Endothelial cell of umbilical vein (primary cell): ENCODE measurements around the gene PAX5. TPM values are rescaled to one million over a fixed set of nuclear protein-coding genes. Genes with fewer than 3 reads are reported as not detected.

Experiments used
- BruUV-seq: library from RNA; stranded (reverse); fragments of 400-500 nt; replicated peaks from 2 replicates; lab custom pipeline; 2021; lab: Mats Ljungman, UMichigan
- CTCF ChIA-PET: fragments of 300-600, 350-600 bp; sonication (Branson Sonifier 250); formaldehyde crosslinking; loops from one replicate; lab custom pipeline; 2021; ENCODE audit warnings: antibody characterized with exemption, inconsistent platforms; lab: Charles Lee
- POLR2A ChIA-PET: fragments of 300-600, 350-600 bp; sonication (Branson Sonifier 250); formaldehyde crosslinking; loops from one replicate; lab custom pipeline; 2021; ENCODE audit warnings: antibody characterized with exemption, inconsistent platforms; lab: Charles Lee
- DNase-seq: peaks from one replicate; pipeline ENCODE4 v3.0.0-alpha.2; 2011; ENCODE audit warnings: low read depth, low spot score
- FAIRE-seq: peaks from 2 replicates; lab custom pipeline; 2011; peaks lifted over from hg19 to GRCh38; lab: Jason Lieb, UNC
- H2AFZ ChIP-seq: 2 replicates; pipeline ENCODE4 v1.6.0; 2012; ENCODE audit warnings: low read depth, low read length, control low read depth, inconsistent platforms
- H3K27ac ChIP-seq: 2 replicates; pipeline ENCODE4 v1.5.1; 2011; ENCODE audit warnings: low read depth, mild to moderate bottlenecking, control low read depth, low read length, moderate library complexity; ENCODE audit not compliant: insufficient read depth
- H3K27me3 ChIP-seq, 2 experiments: 2 replicates each; pipeline versions ENCODE4 v1.6.0 to v1.6.1; 2011; ENCODE audit warnings: low read length in 2 of 2, mixed read lengths in 1 of 2; ENCODE audit not compliant: control insufficient read depth in 2 of 2, insufficient read depth in 2 of 2
- H3K36me3 ChIP-seq, 2 experiments: 2 replicates in 1 of 2; 3 replicates in 1 of 2; pipeline ENCODE4 v1.5.1; 2011; ENCODE audit warnings: low read length in 2 of 2, mild to moderate bottlenecking in 1 of 2, moderate library complexity in 1 of 2; ENCODE audit not compliant: control insufficient read depth in 2 of 2, insufficient read depth in 2 of 2; ENCODE audit errors: extremely low read depth in 1 of 2
- H3K4me1 ChIP-seq: 3 replicates; pipeline ENCODE4 v1.5.1; 2011; ENCODE audit warnings: mild to moderate bottlenecking, low read length; ENCODE audit not compliant: control insufficient read depth, insufficient read depth; ENCODE audit errors: extremely low read depth
- H3K4me2 ChIP-seq: 2 replicates; pipeline ENCODE4 v1.6.1; 2011; ENCODE audit warnings: low read length, control low read depth, mixed read lengths; ENCODE audit not compliant: insufficient read depth
- H3K4me3 ChIP-seq, 3 experiments: fragments of 200-600 bp in 1 of 3; sonication (generic), shearing (Covaris generic) in 1 of 3; replicated peaks in 1 of 3; 2 replicates each; pipeline ENCODE4 v1.5.1; 2011 to 2016; ENCODE audit warnings: control low read depth in 3 of 3, low read length in 3 of 3, mild to moderate bottlenecking in 2 of 3, inconsistent platforms in 1 of 3, low read depth in 1 of 3, moderate library complexity in 1 of 3; ENCODE audit not compliant: insufficient read depth in 1 of 3
- H3K79me2 ChIP-seq: 2 replicates; pipeline ENCODE4 v1.6.0; 2012; ENCODE audit warnings: low read length, inconsistent platforms; ENCODE audit not compliant: control insufficient read depth, insufficient read depth
- H3K9ac ChIP-seq: replicated peaks from 2 replicates; pipeline ENCODE3; 2011; ENCODE audit warnings: low read length, control low read depth; ENCODE audit not compliant: insufficient read depth; ENCODE audit errors: extremely low read depth
- H3K9me1 ChIP-seq: replicated peaks from 3 replicates; pipeline ENCODE4 v1.6.0; 2011; ENCODE audit warnings: mild to moderate bottlenecking, low read length; ENCODE audit not compliant: control insufficient read depth, insufficient read depth; ENCODE audit errors: extremely low read depth
- H3K9me3 ChIP-seq: replicated peaks from 2 replicates; pipeline ENCODE4 v1.5.1; 2012; ENCODE audit warnings: low read length, inconsistent platforms; ENCODE audit not compliant: control insufficient read depth, insufficient read depth
- H4K20me1 ChIP-seq: replicated peaks from 2 replicates; pipeline ENCODE3; 2011; ENCODE audit warnings: mild to moderate bottlenecking, low read length; ENCODE audit not compliant: control insufficient read depth, insufficient read depth; ENCODE audit errors: extremely low read depth
- EZH2 ChIP-seq: IDR thresholded peaks from 2 replicates; pipeline ENCODE4 v1.6.1; 2012; ENCODE audit warnings: borderline replicate concordance, low read depth, mild to moderate bottlenecking, moderate library complexity, low read length, inconsistent platforms; ENCODE audit not compliant: severe bottlenecking
- FOS ChIP-seq: IDR thresholded peaks from 2 replicates; pipeline ENCODE4 v1.6.1; 2011; ENCODE audit warnings: mild to moderate bottlenecking, low read length, moderate library complexity, borderline replicate concordance; ENCODE audit not compliant: insufficient read depth
- GATA2 ChIP-seq: IDR thresholded peaks from 2 replicates; pipeline ENCODE4 v1.7.0; 2011; ENCODE audit warnings: low read depth, mild to moderate bottlenecking, moderate library complexity, mixed read lengths, low read length; ENCODE audit not compliant: insufficient read length, insufficient read depth
- JUN ChIP-seq: IDR thresholded peaks from 2 replicates; pipeline ENCODE4 v1.6.1; 2011; ENCODE audit warnings: borderline replicate concordance, low read depth; ENCODE audit not compliant: insufficient read length, insufficient read depth
- POLR2AphosphoS5 ChIP-seq: IDR thresholded peaks from 2 replicates; pipeline ENCODE4 v1.6.1; 2012; ENCODE audit warnings: low read depth, mild to moderate bottlenecking, control low read depth, low read length, moderate library complexity; ENCODE audit not compliant: insufficient read depth
- dilution Hi-C: fragments of 300-500 bp; cut with MboI; formaldehyde crosslinking; loops from one replicate; pipeline ENCODE4 v1.15.0; 2019; ENCODE audit warnings: low sequenced_read_pairs; ENCODE audit not compliant: extremely low pct_ligation_motif_present
- intact Hi-C: fragments of 100-400 bp; cut with micrococcal nuclease; formaldehyde crosslinking; loops from one replicate; pipeline ENCODE4 v1.10.0; 2022
- polyA plus RNA-seq, 4 experiments: library from polyadenylated mRNA; depleted of rRNA in 3 of 4; stranded (reverse) in 3 of 4; unstranded in 1 of 4; fragments of >200 nt; gene quantifications; 2 replicates each; pipeline versions ENCODE4 v1.2.1 to v1.2.3, GENCODE V29; 2011 to 2012; ENCODE audit warnings: missing spikeins in 1 of 4
- total RNA-seq: library from RNA; stranded (reverse); gene quantifications from 2 replicates; pipeline ENCODE4 v1.2.3, GENCODE V29; 2021
- TF ChIP-seq, protein P1 (sequence below), 2 donors: IDR thresholded peaks; 1 replicate in 1 of 2; 2 replicates in 1 of 2; pipeline ENCODE4 v1.5.1; 2011; ENCODE audit warnings: low read length in 2 of 2, mild to moderate bottlenecking in 2 of 2, moderate library complexity in 2 of 2, control low read depth in 1 of 2, inconsistent platforms in 1 of 2, low read depth in 1 of 2; ENCODE audit not compliant: insufficient read depth in 1 of 2; ENCODE audit errors: extremely low read depth in 1 of 2

PAX5 gene
- total and polyA plus RNA-seq, 2 donors (not counting 3 experiments of a cell fraction or from before 2014, with no cell fraction given), result not detected

DNA sequence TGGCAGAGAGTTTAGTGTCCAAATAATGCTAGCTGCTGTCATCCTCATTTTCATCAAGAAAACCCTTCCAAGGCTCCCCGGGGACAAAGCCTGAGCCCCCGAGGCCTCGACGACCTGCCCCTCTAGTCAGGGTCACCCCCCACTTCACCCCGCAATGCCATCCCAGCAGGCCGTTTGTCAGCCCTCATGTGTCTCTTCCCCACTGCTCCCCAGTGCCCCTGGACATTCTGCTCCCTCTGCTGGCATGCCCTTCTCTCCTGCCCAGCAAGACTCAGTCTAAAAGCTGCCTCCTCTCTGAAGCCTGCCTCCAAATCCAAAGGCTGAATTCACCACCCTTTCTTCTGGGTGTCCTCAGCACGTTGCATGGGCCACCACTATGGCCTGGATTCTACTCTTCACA is 59.3 kb downstream of the PAX5 start:
- no peak overlapping the region for H3K27ac ChIP-seq
- no peaks in the 10 kb centered on the region for H3K79me2 ChIP-seq
- no peak overlapping the region for H3K4me2 ChIP-seq
- H3K36me3 ChIP-seq, result no peaks in the 10 kb centered on the region
- dilution Hi-C loops (no loop called here), intact Hi-C loops (no loop called here)
- CTCF ChIA-PET, result interaction anchor here (0.9 to 6.3 kb wide), 7 partner anchors 9 to 337 kb away, joined by 3 to 55 read pairs (median 3); no protein-coding TSS in a partner anchor
- no peak overlapping the region for H3K4me3 ChIP-seq
- no peaks in the 10 kb centered on the region for H3K9me3 ChIP-seq
- DNase-seq, result no peak
- H4K20me1 ChIP-seq, result no peaks in the 10 kb centered on the region
- TF ChIP-seq, protein P1, sequence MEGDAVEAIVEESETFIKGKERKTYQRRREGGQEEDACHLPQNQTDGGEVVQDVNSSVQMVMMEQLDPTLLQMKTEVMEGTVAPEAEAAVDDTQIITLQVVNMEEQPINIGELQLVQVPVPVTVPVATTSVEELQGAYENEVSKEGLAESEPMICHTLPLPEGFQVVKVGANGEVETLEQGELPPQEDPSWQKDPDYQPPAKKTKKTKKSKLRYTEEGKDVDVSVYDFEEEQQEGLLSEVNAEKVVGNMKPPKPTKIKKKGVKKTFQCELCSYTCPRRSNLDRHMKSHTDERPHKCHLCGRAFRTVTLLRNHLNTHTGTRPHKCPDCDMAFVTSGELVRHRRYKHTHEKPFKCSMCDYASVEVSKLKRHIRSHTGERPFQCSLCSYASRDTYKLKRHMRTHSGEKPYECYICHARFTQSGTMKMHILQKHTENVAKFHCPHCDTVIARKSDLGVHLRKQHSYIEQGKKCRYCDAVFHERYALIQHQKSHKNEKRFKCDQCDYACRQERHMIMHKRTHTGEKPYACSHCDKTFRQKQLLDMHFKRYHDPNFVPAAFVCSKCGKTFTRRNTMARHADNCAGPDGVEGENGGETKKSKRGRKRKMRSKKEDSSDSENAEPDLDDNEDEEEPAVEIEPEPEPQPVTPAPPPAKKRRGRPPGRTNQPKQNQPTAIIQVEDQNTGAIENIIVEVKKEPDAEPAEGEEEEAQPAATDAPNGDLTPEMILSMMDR (IDR thresholded peaks at IDR 0.05; ENCODE audit: extremely low read depth in 1 of 2, insufficient read depth in 1 of 2, low read depth in 1 of 2, low read length in 2 of 2), result peak in 1 of 2 donors; percentile 12
- no peak for TF ChIP-seq FOS
- TF ChIP-seq POLR2AphosphoS5, result no peak
- H2AFZ ChIP-seq, result no peak overlapping the region
- H3K9me1 ChIP-seq, result no peaks in the 10 kb centered on the region
- no TSS peak for BruUV-seq
- FAIRE-seq, result no peak
- H3K27me3 ChIP-seq, result peaks cover 5 to 13% of the 10 kb centered on the region in 2 experiments
- POLR2A ChIA-PET, result no interaction called here
- H3K9ac ChIP-seq, result no peak overlapping the region
- H3K4me1 ChIP-seq, result no peaks in the 10 kb centered on the region

GRCh38 chr9:36971935-36972488 is 62.1 kb downstream of the PAX5 start:
- no peaks in the 10 kb centered on the region for H4K20me1 ChIP-seq
- H3K36me3 ChIP-seq, result no peaks in the 10 kb centered on the region
- dilution Hi-C loops (no loop called here), intact Hi-C loops (no loop called here)
- H3K4me3 ChIP-seq, result no peak overlapping the region
- CTCF ChIA-PET, result interaction anchor here (6.3 kb wide), 1 partner anchor 98 kb away, joined by 55 read pairs; no protein-coding TSS in a partner anchor
- no peaks in the 10 kb centered on the region for H3K9me1 ChIP-seq
- H3K4me1 ChIP-seq, result no peaks in the 10 kb centered on the region
- H3K9ac ChIP-seq, result no peak overlapping the region
- H2AFZ ChIP-seq, result no peak overlapping the region
- BruUV-seq, result no TSS peak
- H3K4me2 ChIP-seq, result no peak overlapping the region
- POLR2A ChIA-PET, result no interaction called here
- no peaks in the 10 kb centered on the region for H3K79me2 ChIP-seq
- no peaks in the 10 kb centered on the region for H3K9me3 ChIP-seq
- TF ChIP-seq GATA2 (no peak), FOS (no peak), EZH2 (no peak), JUN (no peak)
- TF ChIP-seq, protein P1 (IDR thresholded peaks at IDR 0.05; ENCODE audit: extremely low read depth in 1 of 2, insufficient read depth in 1 of 2, low read depth in 1 of 2, low read length in 2 of 2), result no peak
- DNase-seq (no peak), FAIRE-seq (no peak)
- H3K27me3 ChIP-seq, result peaks cover 1 to 7% of the 10 kb centered on the region in 2 experiments
- no peak overlapping the region for H3K27ac ChIP-seq
